NB4 (cell line): ENCODE data around the gene BICD2.

Experiments
- MYC ChIP-seq: IDR thresholded peaks from 2 replicates; pipeline ENCODE4 v1.6.1; 2011; ENCODE audit warnings: low read depth, low read length
- POLR2A ChIP-seq: IDR thresholded peaks from 2 replicates; pipeline ENCODE4 v1.6.1; 2011; ENCODE audit warnings: mild to moderate bottlenecking; ENCODE audit not compliant: insufficient read length; ENCODE audit errors: extremely low read depth
- TF ChIP-seq, protein P1 (sequence below): IDR thresholded peaks from one replicate; pipeline ENCODE4 v1.5.1; 2012; ENCODE audit warnings: low read depth, low read length
- TF ChIP-seq, protein P2 (sequence below): IDR thresholded peaks from 2 replicates; pipeline ENCODE4 v1.6.1; 2011; ENCODE audit warnings: low read depth, low read length

GRCh38 chr9:92760070-92760469 lies 4.6 kb downstream of the BICD2 start:
- TF ChIP-seq POLR2A (no peak), MYC (no peak)
- TF ChIP-seq, protein P1, sequence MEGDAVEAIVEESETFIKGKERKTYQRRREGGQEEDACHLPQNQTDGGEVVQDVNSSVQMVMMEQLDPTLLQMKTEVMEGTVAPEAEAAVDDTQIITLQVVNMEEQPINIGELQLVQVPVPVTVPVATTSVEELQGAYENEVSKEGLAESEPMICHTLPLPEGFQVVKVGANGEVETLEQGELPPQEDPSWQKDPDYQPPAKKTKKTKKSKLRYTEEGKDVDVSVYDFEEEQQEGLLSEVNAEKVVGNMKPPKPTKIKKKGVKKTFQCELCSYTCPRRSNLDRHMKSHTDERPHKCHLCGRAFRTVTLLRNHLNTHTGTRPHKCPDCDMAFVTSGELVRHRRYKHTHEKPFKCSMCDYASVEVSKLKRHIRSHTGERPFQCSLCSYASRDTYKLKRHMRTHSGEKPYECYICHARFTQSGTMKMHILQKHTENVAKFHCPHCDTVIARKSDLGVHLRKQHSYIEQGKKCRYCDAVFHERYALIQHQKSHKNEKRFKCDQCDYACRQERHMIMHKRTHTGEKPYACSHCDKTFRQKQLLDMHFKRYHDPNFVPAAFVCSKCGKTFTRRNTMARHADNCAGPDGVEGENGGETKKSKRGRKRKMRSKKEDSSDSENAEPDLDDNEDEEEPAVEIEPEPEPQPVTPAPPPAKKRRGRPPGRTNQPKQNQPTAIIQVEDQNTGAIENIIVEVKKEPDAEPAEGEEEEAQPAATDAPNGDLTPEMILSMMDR = no peak
- TF ChIP-seq, protein P2, sequence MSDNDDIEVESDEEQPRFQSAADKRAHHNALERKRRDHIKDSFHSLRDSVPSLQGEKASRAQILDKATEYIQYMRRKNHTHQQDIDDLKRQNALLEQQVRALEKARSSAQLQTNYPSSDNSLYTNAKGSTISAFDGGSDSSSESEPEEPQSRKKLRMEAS = no peak
